ENCODE results near the gene SIAE. TPM values are rescaled to one million over a fixed set of nuclear protein-coding genes. Genes with fewer than 3 reads are reported as not detected.

Gene SIAE
- total and polyA plus RNA-seq, 10 of the 15 experiments (the other 5 are each of a cell fraction or from before 2014, with no cell fraction given): 0.93 to 6.9 (median 4.2) TPM

- ATAC-seq: no peak
- FAIRE-seq: no peak
- ChIA-PET POLR2A (no interaction called here), RAD21 (ENCODE audit: unreplicated experiment) (no interaction called here), SMC1A (ENCODE audit: uncharacterized antibody, unreplicated experiment) (interaction anchor here (1.0 kb wide), 1 partner anchor 41 kb away, joined by 3 read pairs; no protein-coding TSS in a partner anchor), CTCF (interaction anchor here (1.7 to 2.0 kb wide), 2 partner anchors 18 to 72 kb away, joined by 3 to 5 read pairs; partner anchors contain the start of gene NRGN)
- Histone ChIP-seq H3K27me3 (replicated peaks in 1 of 2; ENCODE audit: control insufficient read depth in 2 of 2, insufficient read depth in 2 of 2, low read length in 1 of 2) (peaks cover 0 to 10% of the 10 kb centered on the region in 2 experiments; a peak in 1 of 4 replicates), H3K4me1 (ENCODE audit: control insufficient read depth, insufficient read depth, low read length) (peaks cover 7% of the 10 kb centered on the region), H3K4me3 (no peak overlapping the region), H3K27ac (ENCODE audit: control insufficient read depth, insufficient read depth) (no peak overlapping the region), H3K4me2 (ENCODE audit: control insufficient read depth, insufficient read depth) (no peak overlapping the region), H3K79me2 (ENCODE audit: control insufficient read depth, insufficient read depth, low read length) (no peaks in the 10 kb centered on the region), H3K36me3 (ENCODE audit: control insufficient read depth in 2 of 2, insufficient read depth in 2 of 2, low read length in 1 of 2) (no peaks in the 10 kb centered on the region), H3K9me3 (replicated peaks; ENCODE audit: control insufficient read depth, insufficient read depth, low read length) (no peaks in the 10 kb centered on the region), H3K9ac (ENCODE audit: control insufficient read depth, insufficient read depth, low read length) (no peak overlapping the region), H2AFZ (ENCODE audit: control insufficient read depth, low read depth, low read length) (no peak overlapping the region), H4K20me1 (ENCODE audit: control insufficient read depth, insufficient read depth) (no peaks in the 10 kb centered on the region)
- intact Hi-C loops (cut with micrococcal nuclease; ENCODE audit: unreplicated experiment): no loop called here
- in situ Hi-C loops (cut with MboI): no loop called here
- no peak for DNase-seq (ENCODE audit: low read depth, low spot score)
- whole genome bisulfite sequencing (ENCODE audit: insufficient coverage, insufficient replicate concordance, low lambda C conversion rate, missing lambda C conversion rate): 0% methylated on average over 6 of the region's 6 CpGs
- TF ChIP-seq FOXK2 (IDR thresholded peaks at IDR 0.05) (no peak), SPI1 (IDR thresholded peaks at IDR 0.05; ENCODE audit: borderline replicate concordance, insufficient read depth, low read depth, low read length) (no peak)
- TF ChIP-seq, protein P1, sequence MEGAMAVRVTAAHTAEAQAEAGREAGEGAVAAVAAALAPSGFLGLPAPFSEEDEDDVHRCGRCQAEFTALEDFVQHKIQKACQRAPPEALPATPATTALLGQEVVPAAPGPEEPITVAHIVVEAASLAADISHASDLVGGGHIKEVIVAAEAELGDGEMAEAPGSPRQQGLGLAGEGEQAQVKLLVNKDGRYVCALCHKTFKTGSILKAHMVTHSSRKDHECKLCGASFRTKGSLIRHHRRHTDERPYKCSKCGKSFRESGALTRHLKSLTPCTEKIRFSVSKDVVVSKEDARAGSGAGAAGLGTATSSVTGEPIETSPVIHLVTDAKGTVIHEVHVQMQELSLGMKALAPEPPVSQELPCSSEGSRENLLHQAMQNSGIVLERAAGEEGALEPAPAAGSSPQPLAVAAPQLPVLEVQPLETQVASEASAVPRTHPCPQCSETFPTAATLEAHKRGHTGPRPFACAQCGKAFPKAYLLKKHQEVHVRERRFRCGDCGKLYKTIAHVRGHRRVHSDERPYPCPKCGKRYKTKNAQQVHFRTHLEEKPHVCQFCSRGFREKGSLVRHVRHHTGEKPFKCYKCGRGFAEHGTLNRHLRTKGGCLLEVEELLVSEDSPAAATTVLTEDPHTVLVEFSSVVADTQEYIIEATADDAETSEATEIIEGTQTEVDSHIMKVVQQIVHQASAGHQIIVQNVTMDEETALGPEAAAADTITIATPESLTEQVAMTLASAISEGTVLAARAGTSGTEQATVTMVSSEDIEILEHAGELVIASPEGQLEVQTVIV (IDR thresholded peaks at IDR 0.05; ENCODE audit: borderline replicate concordance, partially characterized antibody): no peak
- BruUV-seq (replicated peaks): no TSS peak
Observed at GRCh38 chr11:124722176-124722575, 48.6 kb upstream of the SIAE start.

DNA sequence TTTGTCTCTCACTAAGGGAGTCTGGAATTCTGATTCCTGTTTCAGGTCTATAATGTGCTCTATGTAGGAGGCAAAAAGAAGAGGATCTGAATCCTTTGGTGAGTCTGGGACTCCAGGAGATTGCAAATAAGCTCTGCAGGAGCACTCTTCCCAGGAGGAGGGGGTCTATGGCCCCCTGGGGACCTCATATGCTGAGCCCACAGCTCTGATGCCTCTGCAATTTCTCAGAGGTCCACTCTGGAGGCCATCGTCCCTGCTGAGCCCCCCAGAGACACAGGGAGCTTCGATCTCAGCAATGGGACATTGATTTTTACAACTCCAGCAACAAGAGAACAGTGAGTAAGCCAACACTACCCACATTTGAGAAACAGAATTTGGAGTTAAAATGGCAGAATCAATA, 46.0 kb upstream of the SIAE start:
- no peak for DNase-seq (ENCODE audit: low read depth, low spot score)
- ChIA-PET RAD21 (ENCODE audit: unreplicated experiment) (interaction anchor here (2.3 kb wide), 1 partner anchor 49 kb away, joined by 9 read pairs; no protein-coding TSS in a partner anchor), CTCF (interaction anchor here (0.6 to 1.9 kb wide), 4 partner anchors 8 to 50 kb away, joined by 3 to 6 read pairs (median 4); no protein-coding TSS in a partner anchor), POLR2A (interaction anchor here (1.5 kb wide), 1 partner anchor 48 kb away, joined by 4 read pairs; no protein-coding TSS in a partner anchor), SMC1A (ENCODE audit: uncharacterized antibody, unreplicated experiment) (interaction anchor here (0.9 to 2.0 kb wide), 2 partner anchors 22 to 49 kb away, joined by 3 to 7 read pairs; no protein-coding TSS in a partner anchor)
- no peak overlapping the region for H3K9ac ChIP-seq (ENCODE audit: control insufficient read depth, insufficient read depth, low read length)
- H2AFZ ChIP-seq (ENCODE audit: control insufficient read depth, low read depth, low read length): no peak overlapping the region
- no peaks in the 10 kb centered on the region; the same call in 1 of the 2 replicates for H3K4me1 ChIP-seq (ENCODE audit: control insufficient read depth, insufficient read depth, low read length)
- H3K36me3 ChIP-seq (ENCODE audit: control insufficient read depth in 2 of 2, insufficient read depth in 2 of 2, low read length in 1 of 2): no peaks in the 10 kb centered on the region
- no TSS peak for BruUV-seq (replicated peaks)
- H3K27me3 ChIP-seq (replicated peaks in 1 of 2; ENCODE audit: control insufficient read depth in 2 of 2, insufficient read depth in 2 of 2, low read length in 1 of 2): peaks cover 0 to 13% of the 10 kb centered on the region in 2 experiments; a peak in 2 of 4 replicates
- no peaks in the 10 kb centered on the region for H4K20me1 ChIP-seq (ENCODE audit: control insufficient read depth, insufficient read depth)
- no peak for FAIRE-seq
- no peak overlapping the region for H3K27ac ChIP-seq (ENCODE audit: control insufficient read depth, insufficient read depth)
- H3K79me2 ChIP-seq (ENCODE audit: control insufficient read depth, insufficient read depth, low read length): no peaks in the 10 kb centered on the region
- ATAC-seq: no peak
- TF ChIP-seq, protein P2, sequence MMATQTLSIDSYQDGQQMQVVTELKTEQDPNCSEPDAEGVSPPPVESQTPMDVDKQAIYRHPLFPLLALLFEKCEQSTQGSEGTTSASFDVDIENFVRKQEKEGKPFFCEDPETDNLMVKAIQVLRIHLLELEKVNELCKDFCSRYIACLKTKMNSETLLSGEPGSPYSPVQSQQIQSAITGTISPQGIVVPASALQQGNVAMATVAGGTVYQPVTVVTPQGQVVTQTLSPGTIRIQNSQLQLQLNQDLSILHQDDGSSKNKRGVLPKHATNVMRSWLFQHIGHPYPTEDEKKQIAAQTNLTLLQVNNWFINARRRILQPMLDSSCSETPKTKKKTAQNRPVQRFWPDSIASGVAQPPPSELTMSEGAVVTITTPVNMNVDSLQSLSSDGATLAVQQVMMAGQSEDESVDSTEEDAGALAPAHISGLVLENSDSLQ (IDR thresholded peaks at IDR 0.05): no peak
- no peak for TF ChIP-seq FOXK2 (IDR thresholded peaks at IDR 0.05)
- no peak overlapping the region for H3K4me3 ChIP-seq
- H3K9me3 ChIP-seq (replicated peaks; ENCODE audit: control insufficient read depth, insufficient read depth, low read length): no peaks in the 10 kb centered on the region
- in situ Hi-C loops (cut with MboI): no loop called here
- intact Hi-C loops (cut with micrococcal nuclease; ENCODE audit: unreplicated experiment): no loop called here
- 5% methylated on average over 2 of the region's 2 CpGs for WGBS (ENCODE audit: insufficient coverage, insufficient replicate concordance, low lambda C conversion rate, missing lambda C conversion rate)
- no peak overlapping the region for H3K4me2 ChIP-seq (ENCODE audit: control insufficient read depth, insufficient read depth)
